ENCODE measurements around the gene BICC1.
"Not testable (repeated sequence)": the region's sequence is repeated elsewhere in the genome, so short reads cannot be mapped to it uniquely, and the experiment has no call there.

BICC1 gene

DNA sequence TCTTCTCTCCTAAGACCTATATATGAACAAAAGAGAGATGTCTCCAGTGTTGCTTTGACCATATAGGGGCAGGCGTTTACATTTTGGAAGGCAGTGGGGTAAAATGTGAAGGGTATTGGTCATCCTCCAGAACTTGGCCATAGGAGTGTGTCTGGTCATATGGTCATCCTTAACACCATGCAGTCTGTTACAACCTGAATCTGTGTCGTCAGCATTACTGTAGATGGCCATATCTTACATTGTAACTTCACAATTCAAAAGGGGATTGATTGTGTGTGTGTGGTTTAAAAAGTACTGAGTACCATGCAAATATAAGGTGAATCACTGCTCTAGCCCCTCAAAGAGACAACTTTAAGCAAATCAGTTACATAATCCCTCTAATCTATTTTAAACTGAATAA lies 311.7 kb downstream of the BICC1 start:
- no peak for DNase-seq (ENCODE audit: low spot score)

DNA sequence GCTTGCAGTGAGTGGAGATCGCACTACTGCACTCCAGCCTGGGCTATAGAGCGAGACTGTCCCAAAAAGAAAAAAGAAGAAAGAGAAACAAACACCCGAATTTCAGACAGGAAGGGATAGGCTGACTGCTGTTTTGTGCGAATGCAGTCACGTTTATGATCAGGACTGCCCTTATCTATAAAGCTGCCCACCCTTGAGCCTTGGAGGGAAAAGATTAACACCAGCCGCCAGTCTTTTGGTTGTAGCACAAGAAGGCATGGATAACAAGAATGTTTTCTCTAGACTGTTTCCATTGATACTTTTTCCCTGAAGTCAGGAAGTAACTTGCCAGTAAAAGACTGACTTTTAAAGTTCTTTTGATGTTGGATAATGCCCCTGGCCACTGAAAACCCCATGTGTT lies 314.0 kb downstream of the BICC1 start:
- no peak for DNase-seq (ENCODE audit: low spot score)

DNA sequence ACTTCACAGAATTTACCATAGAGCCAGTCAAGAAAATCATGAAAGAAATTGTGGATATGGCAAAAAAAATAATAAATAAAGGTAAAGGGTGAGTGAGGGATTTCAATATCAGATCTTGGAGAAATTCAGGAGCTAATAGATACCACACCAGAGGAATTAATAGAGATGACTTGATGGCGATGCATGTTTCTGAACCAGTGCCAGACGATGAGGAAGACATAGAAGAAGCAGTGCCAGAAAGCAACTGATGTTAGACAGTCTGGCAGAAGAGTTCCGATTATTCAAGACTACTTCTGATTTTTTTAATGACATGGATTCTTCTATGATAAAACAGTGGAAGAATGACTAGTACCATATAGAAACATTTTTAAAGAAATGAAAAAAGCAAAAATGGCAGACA lies 314.7 kb downstream of the BICC1 start:
- DNase-seq (ENCODE audit: low spot score), result no peak

DNA sequence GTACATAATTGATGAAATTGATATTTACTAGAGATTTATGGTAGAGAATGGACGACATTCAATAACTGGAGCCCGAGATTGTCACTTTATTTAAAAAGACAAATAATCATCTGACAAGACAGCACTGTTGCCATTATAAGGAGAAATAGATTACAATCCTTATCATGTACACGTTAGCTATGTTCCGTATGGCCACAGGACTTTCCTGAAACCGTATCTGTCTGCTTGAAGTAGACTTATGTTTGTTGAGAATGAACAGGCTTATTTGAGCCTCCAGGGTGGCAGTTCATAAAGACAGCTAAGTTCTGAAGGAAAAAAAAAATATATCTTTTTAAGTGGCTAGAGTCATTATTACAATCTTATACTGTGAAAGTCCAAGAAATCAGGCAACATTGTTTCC lies 317.2 kb downstream of the BICC1 start:
- no peak for DNase-seq (ENCODE audit: low spot score)

DNA sequence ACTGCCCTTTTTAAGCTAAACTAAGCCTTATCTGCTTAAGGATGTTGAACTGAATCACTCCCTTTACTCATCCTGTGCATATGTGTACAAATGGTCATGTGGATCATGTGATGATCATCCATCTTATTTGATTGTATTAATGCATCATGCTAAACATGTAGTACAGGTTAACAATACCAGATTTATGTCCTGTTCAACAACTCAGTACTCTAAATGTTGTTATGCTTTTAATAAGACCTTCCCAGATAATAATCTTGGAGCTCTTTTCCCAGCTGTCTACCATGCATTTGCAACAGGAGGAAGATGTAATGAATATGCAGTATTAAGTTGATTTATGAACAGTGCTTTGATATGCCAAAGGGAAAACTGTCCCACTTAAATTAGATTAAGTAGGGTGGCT lies 318.0 kb downstream of the BICC1 start:
- DNase-seq (ENCODE audit: low spot score), result no peak

DNA sequence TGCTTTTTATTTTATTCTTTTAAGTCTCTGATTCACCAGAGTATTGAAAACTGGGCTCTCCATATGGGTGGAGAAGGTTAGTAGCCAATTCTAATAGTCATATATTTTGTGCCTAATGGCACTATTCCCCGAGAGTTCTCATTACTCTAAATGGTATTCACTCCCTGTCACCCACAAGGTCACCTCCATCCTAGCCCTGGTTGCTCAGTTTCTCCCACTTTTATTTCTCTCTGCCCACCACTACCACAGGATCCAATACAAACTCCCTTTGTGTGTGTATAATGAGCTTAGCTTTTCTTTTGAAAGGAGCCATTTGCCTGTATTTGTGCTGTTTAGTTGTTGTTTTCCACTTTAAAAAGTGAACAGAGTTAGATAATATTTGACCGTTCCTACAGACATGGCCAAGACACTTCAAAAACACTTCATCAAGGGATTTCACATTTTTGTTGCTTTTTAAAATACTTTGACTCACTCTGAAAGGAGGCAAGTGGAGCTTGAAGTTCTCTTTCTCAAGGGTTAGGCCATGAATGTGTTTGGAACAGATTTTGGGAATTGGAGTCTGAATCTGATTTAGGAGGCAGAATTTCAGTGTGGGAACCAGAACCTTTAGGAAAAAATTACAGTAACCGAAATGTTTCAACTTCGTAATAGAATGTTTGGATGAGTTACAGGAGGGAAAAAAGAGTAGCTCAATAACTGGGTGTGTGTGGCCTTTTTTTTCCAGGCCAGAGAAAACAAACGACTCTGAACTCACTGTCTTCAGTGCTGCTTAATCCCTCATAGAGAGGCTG lies 321.3 kb downstream of the BICC1 start:
- no peak for DNase-seq (ENCODE audit: low spot score)

DNA sequence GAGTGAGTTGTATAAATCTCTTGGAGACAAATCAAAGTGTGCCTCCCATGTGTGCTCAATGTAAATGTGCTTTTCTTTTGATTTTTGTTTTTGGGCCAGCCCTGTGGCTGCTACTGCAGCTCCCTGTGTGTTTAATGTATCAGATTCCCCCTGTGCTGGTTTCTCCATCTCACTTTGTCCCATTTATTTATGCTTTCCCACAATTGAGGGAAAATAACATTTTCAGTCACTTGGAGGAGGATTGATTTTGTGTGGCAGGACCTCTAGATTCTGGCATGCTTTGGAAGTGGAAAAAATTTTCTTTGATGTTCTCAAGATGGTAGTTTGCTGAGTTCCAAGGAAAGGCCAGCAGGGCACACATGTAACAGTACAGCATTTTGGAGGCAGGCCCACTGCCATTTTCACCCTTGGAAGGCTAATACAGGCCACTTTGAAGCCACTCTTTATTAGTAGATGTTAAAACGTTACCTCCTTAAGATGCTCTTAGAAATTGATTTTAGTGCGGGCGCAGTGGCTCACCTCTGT lies 323.6 kb downstream of the BICC1 start:
- DNase-seq (ENCODE audit: low spot score), result no peak

DNA sequence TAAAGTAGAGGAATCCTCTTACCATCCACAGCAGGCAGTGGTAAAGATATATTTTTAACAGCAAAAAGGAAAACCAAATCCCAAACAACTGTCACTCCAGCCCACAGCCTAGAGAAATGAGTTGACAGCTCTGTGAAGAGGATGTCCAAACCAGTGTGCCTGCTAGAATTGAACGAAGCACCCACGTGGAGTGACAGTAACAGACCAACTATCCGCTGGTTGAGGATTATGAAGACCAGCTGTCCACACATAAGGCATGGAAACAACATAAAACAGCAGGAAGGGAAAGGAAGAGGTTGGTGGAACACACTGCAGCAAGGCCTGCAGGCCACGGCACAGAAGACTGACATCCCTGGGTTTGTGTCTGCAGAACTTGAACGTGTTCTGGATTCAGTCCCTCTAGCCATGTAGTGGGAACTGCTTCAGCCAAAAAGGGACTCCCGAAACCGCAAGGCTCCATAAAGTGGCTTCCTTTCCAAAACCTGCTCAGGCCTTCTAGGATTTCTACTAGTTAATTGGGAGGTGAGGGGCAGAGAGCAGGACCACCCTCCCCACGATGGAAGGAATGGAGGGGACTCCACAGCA lies 324.4 kb downstream of the BICC1 start:
- DNase-seq (ENCODE audit: low spot score), result no peak

DNA sequence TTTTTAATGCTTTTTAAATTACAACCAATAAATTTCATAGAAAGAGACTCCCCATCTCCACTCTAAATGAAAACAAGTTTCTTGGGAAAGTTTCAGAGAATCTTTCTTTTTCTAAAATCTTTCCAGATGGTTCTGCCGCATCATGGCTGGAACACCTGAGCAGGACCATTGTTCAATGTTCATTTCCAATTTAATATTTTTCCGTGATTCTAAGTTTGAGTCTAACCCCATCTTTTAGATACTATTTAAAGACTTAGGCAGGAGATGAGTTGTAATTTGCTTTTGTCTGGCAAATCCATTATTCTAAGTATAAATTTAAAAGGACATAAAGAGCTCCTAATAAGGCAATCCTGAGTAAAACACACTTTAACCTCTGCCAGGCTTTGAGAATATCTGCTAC lies 325.2 kb downstream of the BICC1 start:
- no peak for DNase-seq (ENCODE audit: low spot score)

DNA sequence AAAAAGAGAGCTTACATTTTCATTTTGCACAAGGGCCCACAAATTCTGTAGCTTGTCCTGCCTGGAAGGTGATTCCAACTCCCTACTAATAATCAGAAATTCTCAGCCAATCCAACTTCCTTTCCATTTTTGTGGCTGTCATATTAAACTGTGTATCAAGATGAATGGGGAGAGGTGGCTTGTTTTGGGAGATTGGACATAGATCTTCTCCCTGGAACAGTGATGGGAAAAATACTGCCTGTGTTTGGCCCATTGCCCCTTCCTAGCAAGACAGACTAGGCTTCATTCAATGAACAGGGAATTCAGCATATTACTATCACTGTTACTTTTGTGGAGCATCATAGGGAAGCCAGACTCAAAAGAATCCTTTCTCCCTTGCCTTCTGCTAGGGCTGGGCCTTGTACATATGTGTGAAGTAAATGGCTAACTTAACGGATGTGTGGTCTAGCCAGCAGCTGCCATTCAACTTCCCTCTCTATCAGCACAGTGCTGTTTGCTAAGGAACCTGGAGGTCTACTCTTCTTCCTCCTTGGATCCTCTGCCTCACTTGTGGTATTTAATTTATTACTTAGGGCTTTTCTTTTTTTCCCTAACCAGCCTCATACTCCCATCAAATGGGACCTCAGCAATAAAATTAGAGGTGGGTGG lies 326.0 kb downstream of the BICC1 start:
- DNase-seq (ENCODE audit: low spot score), result no peak

DNA sequence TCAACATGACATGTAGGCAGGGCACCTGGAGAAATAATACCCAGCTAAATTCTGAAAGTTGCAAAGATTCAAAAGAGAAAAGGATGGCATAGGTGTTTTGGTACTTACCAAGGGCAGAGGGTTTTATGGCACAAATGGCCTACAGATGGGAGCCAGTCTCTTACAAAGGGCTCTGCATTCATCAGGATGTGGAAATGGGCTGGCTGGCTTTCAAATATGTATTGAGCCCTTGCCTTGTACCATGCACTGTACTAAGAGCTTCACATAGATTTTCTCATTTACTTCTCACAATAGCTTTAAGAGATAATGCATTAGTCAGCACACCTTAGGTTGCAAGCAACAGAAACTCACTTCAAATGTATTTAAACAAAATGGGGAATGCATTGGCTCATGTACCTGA lies 327.1 kb downstream of the BICC1 start:
- DNase-seq (ENCODE audit: low spot score), result no peak

DNA sequence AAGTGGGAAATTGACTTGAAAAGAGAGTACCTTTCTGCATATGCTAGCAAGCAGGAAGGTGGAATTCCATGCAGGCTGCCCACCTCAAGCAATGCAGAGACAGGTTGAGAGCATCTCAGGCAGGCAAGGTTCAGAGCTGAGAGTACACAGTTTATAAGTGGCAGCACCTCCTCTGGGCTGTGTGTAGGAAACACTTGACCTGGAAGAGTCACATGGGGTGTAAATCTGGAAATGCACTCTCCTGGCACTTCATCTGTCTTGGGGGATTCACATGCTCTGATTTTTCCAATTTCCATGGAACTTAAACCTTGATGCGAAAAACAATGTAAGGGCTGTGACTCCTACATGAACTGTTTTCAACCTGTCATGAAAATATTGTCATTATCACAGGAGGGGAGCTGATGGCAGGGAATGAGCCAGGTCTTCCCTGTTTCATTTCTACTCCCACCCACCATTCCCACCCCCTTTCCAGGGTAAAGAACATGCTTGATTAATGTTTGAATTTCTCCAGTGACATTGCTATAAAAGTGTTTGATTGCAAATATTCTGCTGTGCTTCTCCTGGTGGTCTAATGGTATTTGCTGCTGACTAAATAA lies 328.3 kb downstream of the BICC1 start:
- DNase-seq (ENCODE audit: low spot score), result no peak

DNA sequence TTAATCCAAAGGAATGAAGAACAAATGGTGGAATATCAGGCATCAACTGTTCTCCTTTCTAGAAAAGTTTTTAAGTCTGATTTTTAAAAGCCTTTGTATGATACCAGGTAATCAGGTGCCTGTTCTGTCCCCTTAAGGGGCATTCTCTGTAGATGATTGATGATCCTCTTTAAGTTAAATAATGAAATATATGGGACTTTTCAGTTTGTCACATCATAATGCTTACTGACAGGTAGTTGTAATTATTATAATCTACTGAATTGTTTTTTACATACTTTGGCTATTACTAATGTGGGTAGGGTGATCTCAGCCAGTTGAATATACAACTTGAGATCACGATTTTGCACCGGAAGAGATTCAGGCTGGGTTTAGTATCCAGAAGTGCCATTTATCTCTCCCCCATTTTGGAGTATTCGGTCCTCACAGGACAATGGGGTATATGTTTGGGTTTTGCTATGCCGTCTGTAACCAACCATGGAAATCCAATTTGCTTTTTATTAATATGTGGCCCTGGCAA lies 330.2 kb downstream of the BICC1 start:
- no peak for DNase-seq (ENCODE audit: low spot score)

DNA sequence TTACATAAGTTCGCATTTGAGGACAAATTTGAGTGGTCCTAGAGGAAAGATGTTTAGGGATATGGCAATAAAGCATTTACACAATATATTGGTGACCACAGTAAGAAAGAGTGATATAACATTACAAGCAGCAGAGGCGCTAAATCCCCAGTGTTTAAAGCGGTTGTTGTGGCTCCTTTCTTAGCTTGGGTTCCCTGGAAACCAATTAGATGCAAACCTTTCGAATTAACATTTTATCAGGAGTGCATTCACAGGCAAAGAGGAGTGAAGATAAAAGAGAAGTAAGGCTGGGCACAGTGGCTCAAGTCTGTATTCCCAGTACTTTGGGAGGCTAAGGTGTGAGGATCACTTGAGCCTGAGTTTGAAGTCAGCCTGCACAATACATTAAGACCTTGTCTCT lies 331.1 kb downstream of the BICC1 start:
- no peak for DNase-seq (ENCODE audit: low spot score)

DNA sequence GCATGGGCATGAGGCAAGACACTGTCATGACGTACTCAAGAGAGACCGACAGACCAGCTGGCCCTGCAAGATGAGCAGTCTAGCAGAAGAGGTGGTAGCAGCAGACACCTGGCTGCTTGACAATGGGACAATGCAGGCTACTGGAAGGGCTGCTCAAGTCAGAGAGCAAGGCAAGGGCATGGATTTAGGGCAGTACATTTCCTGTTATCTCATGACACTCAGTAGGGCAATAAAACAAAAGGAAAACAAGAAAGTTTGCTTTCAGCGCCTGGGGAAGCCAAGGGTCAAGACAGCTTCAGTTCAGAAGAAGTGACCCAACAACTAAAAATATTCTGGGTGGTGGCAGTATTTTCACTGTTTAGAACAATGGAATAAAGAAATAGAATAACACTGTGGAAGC lies 332.0 kb downstream of the BICC1 start:
- DNase-seq (ENCODE audit: low spot score), result no peak

DNA sequence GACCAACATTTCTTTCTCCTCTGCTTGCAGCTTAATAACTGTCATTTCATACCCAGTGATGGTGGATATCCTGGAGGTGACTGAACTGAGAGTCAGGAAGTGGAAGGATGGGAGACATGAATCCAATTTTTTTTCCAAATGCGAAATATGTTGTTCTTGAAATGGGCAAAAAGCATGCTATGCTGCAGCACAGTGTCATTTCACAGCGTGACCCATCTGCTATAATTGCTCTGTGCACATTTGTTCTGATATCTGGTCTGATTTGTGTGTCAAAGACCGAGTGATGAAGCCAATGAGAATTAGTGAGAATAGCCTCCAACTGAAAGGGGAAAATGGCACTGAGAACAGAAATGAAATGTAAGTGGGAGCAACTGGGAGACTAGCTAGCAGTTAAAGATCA lies 334.2 kb downstream of the BICC1 start:
- no peak for DNase-seq (ENCODE audit: low spot score)

DNA sequence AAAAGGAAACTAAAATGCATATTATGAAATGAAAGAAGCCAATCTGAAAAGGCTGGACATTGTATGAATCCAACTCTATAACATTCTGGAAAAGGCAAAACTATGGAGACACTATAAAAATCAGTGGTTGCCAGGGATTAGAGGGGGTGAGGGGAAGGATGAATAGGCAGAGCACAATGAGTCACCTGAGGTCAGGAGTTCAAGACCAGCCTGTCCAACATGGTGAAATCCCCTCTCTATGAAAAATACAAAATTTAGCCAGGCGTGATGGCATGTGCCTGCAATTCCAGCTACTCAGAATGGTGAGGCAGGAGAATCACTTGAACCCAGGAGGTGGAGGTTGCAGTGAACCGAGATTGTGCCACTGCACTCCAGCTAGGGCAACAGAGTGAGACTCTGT lies 338.9 kb downstream of the BICC1 start:
- no peak for DNase-seq (ENCODE audit: low spot score)

DNA sequence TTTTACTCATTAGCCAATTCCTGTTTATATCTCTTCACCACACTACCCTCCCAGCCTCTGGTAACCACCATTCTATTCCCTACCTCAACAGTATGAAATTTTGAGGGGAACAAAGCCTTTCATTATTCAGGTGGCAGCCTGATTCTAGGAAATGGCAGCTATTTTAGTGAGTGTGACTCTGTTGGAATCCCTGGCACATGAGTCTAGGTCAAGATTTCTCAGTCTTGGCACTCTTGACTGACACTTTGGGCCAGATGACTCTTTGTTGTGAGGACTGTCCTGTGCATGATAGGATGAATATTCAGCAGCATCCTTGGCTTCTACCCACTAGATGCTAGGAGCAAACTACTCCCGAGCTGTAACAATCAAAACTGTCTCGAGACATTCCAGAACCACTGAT lies 341.0 kb downstream of the BICC1 start:
- DNase-seq (ENCODE audit: low spot score), result no peak

DNA sequence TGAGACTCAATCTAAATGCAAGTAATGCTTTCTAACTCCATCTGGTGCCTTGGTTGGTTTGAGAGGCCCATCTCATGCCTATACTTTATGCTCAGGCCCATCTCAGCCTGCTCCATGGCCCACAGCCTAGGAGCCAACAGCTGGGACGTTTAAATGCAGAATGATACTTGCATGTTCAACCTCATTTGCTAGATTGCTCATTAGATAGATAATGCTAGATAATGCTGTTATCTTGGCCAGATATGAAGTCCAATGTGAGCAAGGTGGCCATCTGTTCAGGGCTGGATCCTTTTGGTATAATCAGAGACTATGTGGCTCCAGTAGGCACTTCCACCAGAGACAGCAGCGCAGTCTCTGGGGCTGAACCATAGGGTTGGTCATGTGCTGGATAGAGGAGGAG lies 342.1 kb downstream of the BICC1 start:
- DNase-seq (ENCODE audit: low spot score), result no peak

DNA sequence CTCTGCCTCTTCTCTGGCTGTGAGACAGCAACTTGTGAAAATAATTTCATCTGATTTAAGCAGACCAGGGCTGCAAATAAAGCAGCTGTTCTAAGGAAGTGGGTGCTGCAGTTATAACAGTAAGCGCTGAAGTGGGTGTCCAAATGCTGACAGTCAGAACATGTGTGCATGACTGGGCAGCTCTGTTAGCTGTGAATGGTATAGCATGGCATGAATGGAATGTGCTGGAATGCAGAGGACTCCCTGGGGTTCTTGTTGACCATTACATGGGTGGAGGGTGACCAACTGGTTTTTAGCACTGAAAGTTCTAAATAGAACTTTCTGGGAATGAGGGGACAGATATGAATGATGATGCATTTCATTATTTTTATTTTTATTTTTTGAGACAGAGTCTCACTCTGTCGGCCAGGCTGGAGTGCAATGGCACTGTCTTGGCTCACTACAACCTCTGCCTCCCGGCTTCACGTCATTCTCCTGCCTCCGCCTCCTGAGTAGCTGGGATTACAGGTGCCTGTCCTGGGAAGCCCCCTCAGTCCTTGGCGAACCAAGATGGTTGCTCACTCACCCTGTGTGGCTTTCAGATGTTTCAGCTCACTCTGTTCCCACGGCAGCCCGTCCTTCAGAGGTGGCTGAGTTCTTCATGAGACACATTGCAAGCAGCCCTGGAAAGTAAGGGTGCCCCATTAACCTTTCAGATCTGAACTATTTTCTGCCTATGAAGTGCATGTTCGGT lies 344.0 kb downstream of the BICC1 start:
- DNase-seq (ENCODE audit: low spot score), result no peak

DNA sequence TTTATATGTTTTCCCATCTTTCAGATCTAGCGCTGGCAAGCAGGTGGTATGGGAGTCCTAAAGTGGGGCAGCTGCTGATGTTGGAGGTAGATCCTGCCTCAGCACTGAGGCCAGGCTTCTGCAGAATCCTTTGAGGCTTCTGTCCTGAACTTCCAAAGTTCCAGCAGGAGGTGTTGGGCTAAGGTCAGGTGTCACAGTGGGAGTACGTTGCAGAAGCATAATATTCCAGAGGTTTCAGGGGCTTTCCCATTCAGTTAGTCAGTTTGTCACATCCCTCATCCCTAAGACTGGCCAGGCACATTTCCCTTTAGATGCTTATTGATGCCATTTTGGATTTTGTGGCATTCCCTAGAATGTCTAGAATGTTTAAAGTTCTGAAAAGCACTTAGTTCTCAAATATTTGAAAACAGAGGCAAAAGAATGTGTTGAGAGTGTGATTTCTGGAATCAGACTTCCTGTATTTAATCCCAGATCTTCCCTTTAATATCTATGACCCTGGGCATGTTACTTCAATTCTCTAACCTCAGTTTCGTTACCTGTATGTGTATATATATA lies 344.7 kb downstream of the BICC1 start:
- no peak for DNase-seq (ENCODE audit: low spot score)

DNA sequence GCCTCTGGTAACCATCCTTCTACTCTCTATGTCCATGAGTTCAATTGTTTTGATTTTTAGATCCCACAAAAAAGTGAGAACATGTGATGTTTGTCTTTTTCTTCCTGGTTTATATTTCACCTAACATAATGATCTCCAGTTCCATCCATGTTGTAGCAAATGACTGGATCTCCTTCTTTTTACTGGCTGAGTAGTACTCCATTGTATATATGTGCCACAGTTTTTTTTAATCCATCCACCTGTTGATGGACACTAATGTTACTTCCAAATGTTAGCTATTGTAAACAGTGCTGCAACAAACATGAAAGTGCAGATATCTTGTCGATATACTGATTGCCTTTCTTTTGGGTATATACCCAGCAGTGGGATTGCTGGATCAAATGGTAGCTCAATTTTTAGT lies 345.5 kb downstream of the BICC1 start:
- DNase-seq (ENCODE audit: low spot score), result not testable (repeated sequence)
